Body of pancreas (tissue), 4 donors: ENCODE results near the gene KRTAP5-10.

Source experiments
- POLR2A ChIP-seq, 3 donors: fragments of 450-650 bp; IDR thresholded peaks; one replicate each; pipeline ENCODE4 v1.6.1; 2016; ENCODE audit warnings: antibody characterized with exemption in 3 of 3, mild to moderate bottlenecking in 2 of 3
- TF ChIP-seq, protein P1 (sequence below), 7 experiments: fragments of 450-650 bp in 4 of 7; fragments of 200-600 bp in 3 of 7; sonication (generic) in 3 of 7; IDR thresholded peaks; one replicate each; pipeline ENCODE4 v1.5.1; 2016 to 2019; ENCODE audit warnings: antibody characterized with exemption in 7 of 7

GRCh38 chr11:71574418-71574817 is 9.1 kb downstream of the KRTAP5-10 start:
- TF ChIP-seq, protein P1, sequence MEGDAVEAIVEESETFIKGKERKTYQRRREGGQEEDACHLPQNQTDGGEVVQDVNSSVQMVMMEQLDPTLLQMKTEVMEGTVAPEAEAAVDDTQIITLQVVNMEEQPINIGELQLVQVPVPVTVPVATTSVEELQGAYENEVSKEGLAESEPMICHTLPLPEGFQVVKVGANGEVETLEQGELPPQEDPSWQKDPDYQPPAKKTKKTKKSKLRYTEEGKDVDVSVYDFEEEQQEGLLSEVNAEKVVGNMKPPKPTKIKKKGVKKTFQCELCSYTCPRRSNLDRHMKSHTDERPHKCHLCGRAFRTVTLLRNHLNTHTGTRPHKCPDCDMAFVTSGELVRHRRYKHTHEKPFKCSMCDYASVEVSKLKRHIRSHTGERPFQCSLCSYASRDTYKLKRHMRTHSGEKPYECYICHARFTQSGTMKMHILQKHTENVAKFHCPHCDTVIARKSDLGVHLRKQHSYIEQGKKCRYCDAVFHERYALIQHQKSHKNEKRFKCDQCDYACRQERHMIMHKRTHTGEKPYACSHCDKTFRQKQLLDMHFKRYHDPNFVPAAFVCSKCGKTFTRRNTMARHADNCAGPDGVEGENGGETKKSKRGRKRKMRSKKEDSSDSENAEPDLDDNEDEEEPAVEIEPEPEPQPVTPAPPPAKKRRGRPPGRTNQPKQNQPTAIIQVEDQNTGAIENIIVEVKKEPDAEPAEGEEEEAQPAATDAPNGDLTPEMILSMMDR (IDR thresholded peaks at IDR 0.05): no peak
- no peak for TF ChIP-seq POLR2A (IDR thresholded peaks at IDR 0.05)
